Measurements from ENCODE around the gene GNG12.
"Not testable (repeated sequence)": the region's sequence is repeated elsewhere in the genome, so short reads cannot be mapped to it uniquely, and the experiment has no call there.

Gene GNG12

DNA sequence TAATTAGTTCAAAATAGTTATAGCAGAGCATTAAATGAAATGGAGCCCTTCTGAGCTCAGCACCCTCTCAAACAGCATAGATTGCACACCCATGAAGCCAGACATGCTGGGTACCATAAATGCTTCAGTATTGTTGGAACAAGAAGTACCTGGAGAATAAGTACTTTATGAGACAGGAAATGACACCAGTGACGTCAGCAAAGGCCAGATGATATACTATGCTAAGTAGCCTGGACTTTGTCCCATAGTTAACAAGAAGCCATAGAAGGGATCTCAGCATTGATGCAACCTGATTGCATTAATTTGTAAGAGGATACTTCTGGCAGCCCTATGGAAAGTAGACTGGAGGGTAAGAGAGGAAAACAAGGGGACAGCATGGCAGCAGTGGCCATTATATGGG lies 164.6 kb downstream of the GNG12 start:
- Histone ChIP-seq H3K27me3 (ENCODE audit: control insufficient read depth in 1 of 2, insufficient read depth in 2 of 2, low read length in 2 of 2) (no peaks in the 10 kb centered on the region), H3K4me1 (ENCODE audit: control insufficient read depth in 1 of 2, insufficient read depth in 2 of 2, low read length in 2 of 2) (peaks cover 3 to 10% of the 10 kb centered on the region in 2 donors), H3K9ac (ENCODE audit: low read depth in 1 of 2, low read length in 2 of 2) (no peak overlapping the region), H3K27ac (ENCODE audit: low read depth, low read length) (no peak overlapping the region), H3K9me3 (ENCODE audit: control insufficient read depth in 1 of 2, low read length in 2 of 2) (no peaks in the 10 kb centered on the region), H3K36me3 (ENCODE audit: control insufficient read depth in 1 of 2, insufficient read depth in 2 of 2, low read length in 2 of 2) (no peaks in the 10 kb centered on the region), H3K4me3 (ENCODE audit: low read depth in 1 of 2, low read length in 2 of 2) (no peak overlapping the region)

DNA sequence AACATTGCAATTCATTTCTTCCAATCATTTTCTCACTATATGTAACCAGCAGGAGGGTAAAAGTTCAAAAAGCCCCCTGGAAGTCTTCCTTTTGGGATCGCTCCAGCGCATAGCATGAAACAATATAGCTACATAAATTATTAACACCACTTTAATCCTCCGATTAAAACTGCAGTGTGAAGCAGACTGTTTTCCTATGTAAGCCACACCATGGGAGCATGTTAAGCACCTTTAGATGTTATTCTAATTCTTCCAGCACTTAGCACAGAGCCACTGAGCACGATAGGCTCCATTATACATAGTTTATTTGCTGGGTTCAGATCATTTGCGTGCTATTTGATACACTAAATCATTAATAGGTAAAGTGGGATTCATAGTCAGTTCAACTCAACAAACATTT lies 166.6 kb downstream of the GNG12 start:
- Histone ChIP-seq H3K9ac (ENCODE audit: low read depth in 1 of 2, low read length in 2 of 2) (no peak overlapping the region), H3K36me3 (ENCODE audit: control insufficient read depth in 1 of 2, insufficient read depth in 2 of 2, low read length in 2 of 2) (no peaks in the 10 kb centered on the region), H3K4me3 (ENCODE audit: low read depth in 1 of 2, low read length in 2 of 2) (no peak overlapping the region), H3K27ac (ENCODE audit: low read depth, low read length) (no peak overlapping the region), H3K4me1 (ENCODE audit: control insufficient read depth in 1 of 2, insufficient read depth in 2 of 2, low read length in 2 of 2) (peaks cover 3 to 10% of the 10 kb centered on the region in 2 donors), H3K27me3 (ENCODE audit: control insufficient read depth in 1 of 2, insufficient read depth in 2 of 2, low read length in 2 of 2) (no peaks in the 10 kb centered on the region), H3K9me3 (ENCODE audit: control insufficient read depth in 1 of 2, low read length in 2 of 2) (no peaks in the 10 kb centered on the region)

DNA sequence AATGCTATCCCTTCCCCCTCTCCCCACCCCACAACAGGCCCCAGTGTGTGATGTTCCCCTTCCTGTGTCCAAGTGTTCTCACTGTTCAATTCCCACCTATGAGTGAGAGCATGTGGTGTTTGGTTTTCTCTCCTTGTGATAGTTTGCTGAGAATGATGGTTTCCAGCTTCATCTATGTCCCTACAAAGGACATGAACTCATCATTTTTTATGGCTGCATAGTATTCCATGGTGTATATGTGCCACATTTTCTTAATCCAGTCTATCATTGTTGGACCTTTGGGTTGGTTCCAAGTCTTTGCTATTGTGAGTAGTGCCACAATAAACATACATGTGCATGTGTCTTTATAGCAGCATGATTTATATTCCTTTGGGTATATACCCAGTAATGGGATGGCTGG lies 168.0 kb downstream of the GNG12 start:
- not testable (repeated sequence) for H3K4me3 ChIP-seq (ENCODE audit: low read depth in 1 of 2, low read length in 2 of 2); H3K9me3 ChIP-seq (ENCODE audit: control insufficient read depth in 1 of 2, low read length in 2 of 2); H3K9ac ChIP-seq (ENCODE audit: low read depth in 1 of 2, low read length in 2 of 2); H3K27ac ChIP-seq (ENCODE audit: low read depth, low read length); H3K36me3 ChIP-seq (ENCODE audit: control insufficient read depth in 1 of 2, insufficient read depth in 2 of 2, low read length in 2 of 2); H3K4me1 ChIP-seq (ENCODE audit: control insufficient read depth in 1 of 2, insufficient read depth in 2 of 2, low read length in 2 of 2); H3K27me3 ChIP-seq (ENCODE audit: control insufficient read depth in 1 of 2, insufficient read depth in 2 of 2, low read length in 2 of 2)

DNA sequence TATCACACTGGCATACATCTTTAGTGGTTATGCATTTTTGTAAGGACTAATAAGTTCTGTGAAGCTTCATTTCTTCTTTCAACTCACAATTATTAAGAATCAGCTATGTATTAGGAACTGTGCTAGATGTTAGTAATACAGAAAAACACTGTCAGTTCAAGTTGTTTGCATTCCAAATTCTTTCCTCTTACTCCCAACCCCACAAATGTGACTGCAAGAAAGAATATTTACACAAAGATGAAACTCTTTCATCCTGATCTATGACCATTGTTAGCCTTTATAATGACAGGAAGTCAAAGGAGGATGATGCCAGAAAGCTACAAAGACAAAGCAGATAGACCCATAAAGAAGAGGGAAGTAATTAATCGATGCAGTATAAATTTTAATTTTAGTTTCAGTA lies 169.2 kb downstream of the GNG12 start:
- Histone ChIP-seq H3K9me3 (ENCODE audit: control insufficient read depth in 1 of 2, low read length in 2 of 2) (no peaks in the 10 kb centered on the region), H3K27me3 (ENCODE audit: control insufficient read depth in 1 of 2, insufficient read depth in 2 of 2, low read length in 2 of 2) (no peaks in the 10 kb centered on the region), H3K9ac (ENCODE audit: low read depth in 1 of 2, low read length in 2 of 2) (no peak overlapping the region), H3K4me3 (ENCODE audit: low read depth in 1 of 2, low read length in 2 of 2) (no peak overlapping the region), H3K27ac (ENCODE audit: low read depth, low read length) (no peak overlapping the region), H3K4me1 (ENCODE audit: control insufficient read depth in 1 of 2, insufficient read depth in 2 of 2, low read length in 2 of 2) (peaks cover 3 to 6% of the 10 kb centered on the region in 2 donors), H3K36me3 (ENCODE audit: control insufficient read depth in 1 of 2, insufficient read depth in 2 of 2, low read length in 2 of 2) (no peaks in the 10 kb centered on the region)

DNA sequence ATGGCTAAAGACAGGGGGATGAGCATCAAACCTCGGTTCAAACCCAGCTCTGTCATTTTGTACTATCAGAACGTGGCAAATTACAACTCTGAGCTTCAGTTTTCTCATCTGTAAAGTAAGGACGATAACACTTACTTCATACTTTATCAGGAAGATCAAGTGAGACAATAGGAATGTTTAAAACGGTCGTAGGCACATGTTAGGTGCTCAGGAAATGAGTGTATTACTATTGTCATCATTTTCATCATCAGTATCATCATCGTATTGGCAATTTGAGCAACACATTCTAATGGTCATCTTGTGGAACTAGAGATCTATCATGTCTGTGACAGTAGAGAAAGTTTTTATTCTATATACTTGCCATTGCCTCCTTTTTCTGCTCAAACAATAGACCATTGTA lies 170.4 kb downstream of the GNG12 start:
- no peak overlapping the region for H3K4me3 ChIP-seq (ENCODE audit: low read depth in 1 of 2, low read length in 2 of 2)
- no peaks in the 10 kb centered on the region for H3K9me3 ChIP-seq (ENCODE audit: control insufficient read depth in 1 of 2, low read length in 2 of 2)
- H3K36me3 ChIP-seq (ENCODE audit: control insufficient read depth in 1 of 2, insufficient read depth in 2 of 2, low read length in 2 of 2): no peaks in the 10 kb centered on the region
- H3K27me3 ChIP-seq (ENCODE audit: control insufficient read depth in 1 of 2, insufficient read depth in 2 of 2, low read length in 2 of 2): no peaks in the 10 kb centered on the region
- no peak overlapping the region for H3K9ac ChIP-seq (ENCODE audit: low read depth in 1 of 2, low read length in 2 of 2)
- H3K27ac ChIP-seq (ENCODE audit: low read depth, low read length): no peak overlapping the region
- H3K4me1 ChIP-seq (ENCODE audit: control insufficient read depth in 1 of 2, insufficient read depth in 2 of 2, low read length in 2 of 2): no peaks in the 10 kb centered on the region

DNA sequence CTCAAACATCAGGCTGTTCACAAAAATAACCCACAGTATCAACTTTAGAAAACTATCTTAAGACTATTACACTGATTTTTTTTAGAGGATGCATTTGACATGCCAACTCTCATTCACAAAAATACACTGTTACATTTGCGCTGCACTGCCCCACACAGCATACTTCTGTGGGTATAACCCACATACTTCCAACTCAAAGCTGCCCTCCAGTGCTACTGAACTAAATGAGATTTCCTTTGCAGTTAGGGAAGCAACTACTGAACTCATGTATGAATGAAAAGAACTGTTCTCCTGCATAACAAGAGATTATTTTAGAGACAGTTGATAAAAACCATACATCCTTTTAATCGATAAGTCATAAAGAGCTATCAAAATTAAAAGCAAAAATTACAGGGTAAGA lies 174.0 kb downstream of the GNG12 start:
- H3K9ac ChIP-seq (ENCODE audit: low read depth in 1 of 2, low read length in 2 of 2): no peak overlapping the region
- H3K27ac ChIP-seq (ENCODE audit: low read depth, low read length): no peak overlapping the region
- H3K27me3 ChIP-seq (ENCODE audit: control insufficient read depth in 1 of 2, insufficient read depth in 2 of 2, low read length in 2 of 2): no peaks in the 10 kb centered on the region
- H3K9me3 ChIP-seq (ENCODE audit: control insufficient read depth in 1 of 2, low read length in 2 of 2): no peaks in the 10 kb centered on the region
- no peaks in the 10 kb centered on the region for H3K4me1 ChIP-seq (ENCODE audit: control insufficient read depth in 1 of 2, insufficient read depth in 2 of 2, low read length in 2 of 2)
- H3K4me3 ChIP-seq (ENCODE audit: low read depth in 1 of 2, low read length in 2 of 2): no peak overlapping the region
- H3K36me3 ChIP-seq (ENCODE audit: control insufficient read depth in 1 of 2, insufficient read depth in 2 of 2, low read length in 2 of 2): no peaks in the 10 kb centered on the region

DNA sequence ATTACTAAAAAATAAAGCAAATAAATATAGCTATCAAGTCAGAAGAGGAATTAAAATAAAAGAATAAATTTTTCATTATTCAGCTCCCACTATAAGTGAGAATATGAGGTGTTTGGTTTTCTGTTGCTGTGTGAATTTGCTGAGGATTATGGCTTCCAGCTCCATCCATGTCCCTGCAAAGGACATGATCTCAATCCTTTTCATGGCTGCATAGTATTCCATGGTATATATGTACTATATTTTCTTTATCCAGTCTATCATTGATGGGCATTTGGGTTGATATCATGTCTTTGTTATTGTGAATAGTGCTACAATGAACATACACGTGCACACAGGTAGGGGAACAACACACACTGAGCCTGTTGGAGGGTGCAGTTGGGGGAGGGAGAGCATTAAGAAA lies 176.1 kb downstream of the GNG12 start:
- not testable (repeated sequence) for H3K9me3 ChIP-seq (ENCODE audit: control insufficient read depth in 1 of 2, low read length in 2 of 2); H3K9ac ChIP-seq (ENCODE audit: low read depth in 1 of 2, low read length in 2 of 2); H3K36me3 ChIP-seq (ENCODE audit: control insufficient read depth in 1 of 2, insufficient read depth in 2 of 2, low read length in 2 of 2); H3K27me3 ChIP-seq (ENCODE audit: control insufficient read depth in 1 of 2, insufficient read depth in 2 of 2, low read length in 2 of 2); H3K4me3 ChIP-seq (ENCODE audit: low read depth in 1 of 2, low read length in 2 of 2); H3K27ac ChIP-seq (ENCODE audit: low read depth, low read length); H3K4me1 ChIP-seq (ENCODE audit: control insufficient read depth in 1 of 2, insufficient read depth in 2 of 2, low read length in 2 of 2)

DNA sequence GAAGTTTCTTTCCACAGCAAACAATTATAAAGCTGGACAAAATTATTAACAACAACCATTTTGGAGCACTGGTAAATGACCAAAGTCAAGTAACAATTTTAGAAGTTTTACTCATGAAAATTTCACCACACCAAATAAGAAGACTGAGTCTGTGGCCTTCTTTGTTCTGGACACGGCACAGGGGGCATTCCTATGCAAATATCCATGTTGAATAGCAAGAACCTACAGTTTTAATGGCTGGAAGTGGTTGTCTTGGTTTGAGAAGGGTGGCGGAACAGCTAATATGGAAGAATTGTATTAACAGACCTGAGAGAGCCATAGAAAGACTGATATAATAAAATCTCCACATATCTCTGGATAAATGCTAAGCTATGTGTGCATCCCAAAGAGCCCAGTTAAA lies 177.7 kb downstream of the GNG12 start:
- H3K9me3 ChIP-seq (ENCODE audit: control insufficient read depth in 1 of 2, low read length in 2 of 2): no peaks in the 10 kb centered on the region
- H3K36me3 ChIP-seq (ENCODE audit: control insufficient read depth in 1 of 2, insufficient read depth in 2 of 2, low read length in 2 of 2): no peaks in the 10 kb centered on the region
- no peak overlapping the region for H3K9ac ChIP-seq (ENCODE audit: low read depth in 1 of 2, low read length in 2 of 2)
- H3K27me3 ChIP-seq (ENCODE audit: control insufficient read depth in 1 of 2, insufficient read depth in 2 of 2, low read length in 2 of 2): no peaks in the 10 kb centered on the region
- H3K4me3 ChIP-seq (ENCODE audit: low read depth in 1 of 2, low read length in 2 of 2): no peak overlapping the region
- peaks cover 0 to 3% of the 10 kb centered on the region in 2 donors for H3K4me1 ChIP-seq (ENCODE audit: control insufficient read depth in 1 of 2, insufficient read depth in 2 of 2, low read length in 2 of 2)
- no peak overlapping the region for H3K27ac ChIP-seq (ENCODE audit: low read depth, low read length)

DNA sequence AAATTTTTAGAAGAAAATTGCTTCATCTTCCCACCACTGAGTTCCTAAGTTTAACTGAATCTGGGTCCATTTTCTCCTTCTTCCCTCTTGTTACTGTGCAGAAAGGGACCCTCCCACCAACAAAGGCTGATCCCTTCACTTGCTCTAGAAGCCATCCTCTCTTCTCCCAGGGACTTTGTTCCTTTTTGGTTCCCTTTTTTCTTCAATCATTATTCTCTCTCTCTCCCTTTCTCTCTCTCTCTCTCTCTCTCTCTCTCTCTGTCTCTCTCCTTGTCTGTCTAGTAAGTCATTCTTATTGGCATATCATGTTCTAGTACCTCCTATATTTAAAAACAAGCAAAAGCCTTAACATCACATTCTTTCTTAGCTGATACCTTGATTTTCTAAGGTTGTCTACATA lies 180.0 kb downstream of the GNG12 start:
- Histone ChIP-seq H3K36me3 (ENCODE audit: control insufficient read depth in 1 of 2, insufficient read depth in 2 of 2, low read length in 2 of 2) (no peaks in the 10 kb centered on the region), H3K4me3 (ENCODE audit: low read depth in 1 of 2, low read length in 2 of 2) (no peak overlapping the region), H3K9me3 (ENCODE audit: control insufficient read depth in 1 of 2, low read length in 2 of 2) (no peaks in the 10 kb centered on the region), H3K27me3 (ENCODE audit: control insufficient read depth in 1 of 2, insufficient read depth in 2 of 2, low read length in 2 of 2) (no peaks in the 10 kb centered on the region), H3K4me1 (ENCODE audit: control insufficient read depth in 1 of 2, insufficient read depth in 2 of 2, low read length in 2 of 2) (peaks cover 0 to 3% of the 10 kb centered on the region in 2 donors), H3K27ac (ENCODE audit: low read depth, low read length) (no peak overlapping the region), H3K9ac (ENCODE audit: low read depth in 1 of 2, low read length in 2 of 2) (no peak overlapping the region)

DNA sequence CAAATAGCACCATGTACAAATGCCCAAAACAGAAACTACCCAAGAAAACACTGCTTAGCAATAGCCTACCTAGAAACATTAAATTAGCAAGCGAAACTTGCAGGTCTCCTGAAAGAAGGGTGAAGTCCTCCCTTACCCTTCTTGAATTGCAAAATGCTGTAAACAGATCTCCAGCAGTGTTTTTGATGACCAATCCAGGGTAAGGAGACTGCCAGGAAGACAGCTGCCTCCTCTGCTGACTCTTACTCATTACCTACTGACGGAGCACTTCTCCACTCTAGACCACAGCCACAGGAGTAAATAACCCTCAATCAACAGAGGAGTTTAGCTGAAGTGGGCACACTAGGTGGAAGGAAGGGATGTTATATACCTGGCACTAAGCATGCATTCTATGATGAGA lies 180.5 kb downstream of the GNG12 start:
- Histone ChIP-seq H3K4me1 (ENCODE audit: control insufficient read depth in 1 of 2, insufficient read depth in 2 of 2, low read length in 2 of 2) (peaks cover 0 to 3% of the 10 kb centered on the region in 2 donors), H3K27ac (ENCODE audit: low read depth, low read length) (no peak overlapping the region), H3K9me3 (ENCODE audit: control insufficient read depth in 1 of 2, low read length in 2 of 2) (no peaks in the 10 kb centered on the region), H3K4me3 (ENCODE audit: low read depth in 1 of 2, low read length in 2 of 2) (no peak overlapping the region), H3K36me3 (ENCODE audit: control insufficient read depth in 1 of 2, insufficient read depth in 2 of 2, low read length in 2 of 2) (no peaks in the 10 kb centered on the region), H3K27me3 (ENCODE audit: control insufficient read depth in 1 of 2, insufficient read depth in 2 of 2, low read length in 2 of 2) (no peaks in the 10 kb centered on the region), H3K9ac (ENCODE audit: low read depth in 1 of 2, low read length in 2 of 2) (no peak overlapping the region)

All from duodenal mucosa (tissue), 2 donors.